GM12801 (cell line): ENCODE measurements around the gene HUNK.

Experiments
- CTCF ChIP-seq: IDR thresholded peaks from one replicate; pipeline ENCODE4 v1.5.1; 2011; ENCODE audit warnings: control low read depth; ENCODE audit not compliant: insufficient read length; ENCODE audit errors: extremely low read depth

The HUNK gene

DNA sequence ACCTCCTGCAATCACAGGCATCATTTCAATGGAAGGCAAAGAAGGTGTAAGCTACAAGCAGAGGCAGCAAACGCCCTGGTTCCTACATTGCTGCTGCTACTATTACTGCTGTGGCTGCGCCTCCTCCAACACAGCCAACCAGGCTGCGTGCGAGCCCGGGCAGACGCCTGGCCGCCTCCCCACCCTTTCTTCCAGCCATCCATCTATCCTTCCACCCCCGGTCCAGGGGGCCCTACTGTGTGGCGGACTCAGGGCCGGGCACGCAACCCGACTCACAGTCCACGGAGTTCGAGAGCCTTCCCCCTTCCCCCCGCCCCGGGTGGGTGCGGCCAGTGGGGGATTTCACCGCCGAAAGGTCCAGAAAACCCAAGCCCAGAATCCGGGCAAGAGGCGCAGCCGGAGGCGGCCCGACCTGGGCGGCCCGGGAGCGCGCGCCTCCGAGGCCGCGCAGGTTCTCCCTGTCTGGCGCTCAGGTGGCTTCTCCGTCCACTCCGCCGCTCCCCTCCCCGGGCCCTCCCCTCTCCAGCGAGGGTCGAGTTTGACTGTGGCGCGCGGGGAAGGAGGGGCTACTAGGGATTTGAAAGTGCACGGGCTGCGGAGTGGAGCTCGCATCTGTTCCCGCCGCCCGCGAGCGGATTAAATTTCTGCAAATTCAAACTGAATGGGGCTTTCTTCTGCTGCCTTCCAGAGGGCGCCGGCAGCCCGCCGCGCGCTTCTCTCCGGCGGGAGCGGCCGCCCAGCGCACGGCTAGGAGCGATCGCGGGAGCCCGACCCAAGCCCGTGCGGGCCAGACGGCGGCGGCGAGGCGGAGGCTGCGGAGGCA lies at the start of gene HUNK:
Gene HUNK, plus strand, starts transcription at position 569 of the 823 bp plus-strand sequence. CDS start 655 bp downstream, outside the sequence.
- TF ChIP-seq CTCF: no peak

GRCh38 chr21:31829736-31830472 lies 42.9 kb upstream of the HUNK start:
- TF ChIP-seq CTCF: no peak

DNA sequence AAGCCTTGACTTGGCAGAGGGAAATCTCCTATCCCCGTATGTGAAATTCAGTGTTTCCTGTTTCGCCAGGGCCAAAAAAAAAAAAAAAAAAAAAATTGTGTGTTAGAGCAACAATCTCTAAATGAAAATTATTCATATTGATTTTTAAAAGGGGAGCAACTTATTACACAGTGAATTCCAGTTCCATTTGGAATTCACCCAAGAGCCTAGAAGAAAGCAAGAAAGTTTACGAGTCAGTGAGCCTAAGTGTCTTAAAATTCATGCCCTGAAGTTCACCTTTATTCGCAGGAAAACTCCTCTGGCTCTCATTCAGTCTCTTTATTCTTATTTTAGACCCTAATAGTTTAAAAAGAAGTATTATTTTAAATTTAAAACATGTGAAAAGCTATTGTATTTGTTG lies 42.1 kb upstream of the HUNK start:
- TF ChIP-seq CTCF: no peak

- TF ChIP-seq CTCF: no peak
These were observed 35.8 kb upstream of the HUNK start for GRCh38 chr21:31837041-31837440.

GRCh38 chr21:31837618-31838390 lies 35.0 kb upstream of the HUNK start:
- TF ChIP-seq CTCF: no peak

DNA sequence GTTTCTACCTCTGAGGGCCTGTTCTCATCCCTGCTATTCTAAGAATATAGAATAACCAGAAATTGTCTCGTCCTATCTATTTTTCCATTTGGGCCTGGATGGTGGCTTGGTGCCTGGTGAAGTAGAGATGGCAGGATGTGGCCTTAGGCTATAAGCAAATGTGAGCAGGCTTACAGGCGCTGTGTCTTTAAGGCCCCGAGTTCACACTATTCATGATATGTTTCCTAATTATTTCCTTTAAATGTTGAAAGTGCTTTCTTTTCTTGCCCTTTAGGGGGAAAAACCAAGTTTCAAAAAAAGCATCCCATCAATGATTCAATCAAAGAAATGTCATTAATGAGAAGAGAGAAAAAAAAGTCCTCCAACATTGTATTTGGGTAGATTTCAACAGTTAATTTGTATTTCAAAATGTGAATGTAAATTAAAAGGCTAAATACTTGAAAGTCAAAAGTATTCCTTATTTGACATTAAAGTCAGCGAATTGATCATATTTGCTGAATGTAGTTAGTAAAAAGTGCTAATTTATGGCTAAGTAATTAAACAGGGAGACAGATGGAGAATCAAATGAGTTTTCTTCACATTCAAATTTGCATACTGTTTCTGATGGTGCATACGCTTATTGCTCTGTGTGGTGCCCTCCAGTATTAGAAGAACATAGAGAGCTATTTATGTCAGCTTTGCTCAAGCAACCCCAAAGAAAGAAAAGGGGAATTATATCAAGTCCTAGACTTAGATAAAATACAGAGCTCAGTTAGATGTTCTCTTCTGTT lies 34.0 kb upstream of the HUNK start:
- no peak for TF ChIP-seq CTCF
